NB4 (cell line): ENCODE data around the gene POLG2.

Experiments used
- MYC ChIP-seq: IDR thresholded peaks from 2 replicates; pipeline ENCODE4 v1.6.1; 2011; ENCODE audit warnings: low read depth, low read length
- POLR2A ChIP-seq: IDR thresholded peaks from 2 replicates; pipeline ENCODE4 v1.6.1; 2011; ENCODE audit warnings: mild to moderate bottlenecking; ENCODE audit not compliant: insufficient read length; ENCODE audit errors: extremely low read depth
- TF ChIP-seq, protein P1 (sequence below): IDR thresholded peaks from 2 replicates; pipeline ENCODE4 v1.6.1; 2011; ENCODE audit warnings: low read depth, low read length
- TF ChIP-seq, protein P2 (sequence below): IDR thresholded peaks from one replicate; pipeline ENCODE4 v1.5.1; 2012; ENCODE audit warnings: low read depth, low read length

DNA sequence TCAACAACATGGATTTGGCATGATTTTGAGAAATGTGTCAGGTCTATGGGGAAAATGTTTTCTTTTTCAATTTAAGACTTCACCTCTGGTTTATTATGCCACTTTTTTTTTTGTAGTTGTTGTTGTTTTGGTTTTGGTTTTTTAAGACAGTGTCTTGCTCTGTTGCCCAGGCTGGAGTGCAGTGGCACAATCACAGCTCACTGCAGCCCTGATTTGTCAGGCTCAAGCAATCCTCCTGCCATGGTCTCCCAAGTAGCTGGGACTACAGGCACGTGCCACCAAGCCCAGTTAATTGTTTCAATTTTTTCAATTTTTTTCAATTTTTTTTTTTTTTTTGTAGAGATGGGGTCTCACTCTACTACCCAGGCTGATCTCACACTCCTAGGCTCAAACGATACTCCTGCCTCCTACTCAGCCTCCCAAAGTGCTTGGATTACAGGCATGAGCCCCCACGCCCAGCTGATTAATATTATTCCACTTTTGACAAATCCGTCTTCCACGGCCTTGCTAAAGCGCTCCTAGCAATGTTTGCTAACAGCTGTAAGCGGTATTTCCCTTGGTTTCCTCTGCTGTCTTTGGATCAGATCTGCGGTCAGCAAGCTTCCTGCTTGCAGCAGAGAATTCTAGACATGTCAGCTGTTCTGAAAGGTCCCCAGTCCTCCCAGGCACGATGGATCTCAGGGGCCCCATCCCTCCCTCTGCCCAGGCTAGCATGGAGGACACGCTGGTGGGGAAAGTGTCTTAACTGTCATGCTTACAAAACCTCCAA is 54.9 kb downstream of the POLG2 start:
- TF ChIP-seq, protein P1, sequence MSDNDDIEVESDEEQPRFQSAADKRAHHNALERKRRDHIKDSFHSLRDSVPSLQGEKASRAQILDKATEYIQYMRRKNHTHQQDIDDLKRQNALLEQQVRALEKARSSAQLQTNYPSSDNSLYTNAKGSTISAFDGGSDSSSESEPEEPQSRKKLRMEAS: peak; percentile 50
- TF ChIP-seq, protein P2, sequence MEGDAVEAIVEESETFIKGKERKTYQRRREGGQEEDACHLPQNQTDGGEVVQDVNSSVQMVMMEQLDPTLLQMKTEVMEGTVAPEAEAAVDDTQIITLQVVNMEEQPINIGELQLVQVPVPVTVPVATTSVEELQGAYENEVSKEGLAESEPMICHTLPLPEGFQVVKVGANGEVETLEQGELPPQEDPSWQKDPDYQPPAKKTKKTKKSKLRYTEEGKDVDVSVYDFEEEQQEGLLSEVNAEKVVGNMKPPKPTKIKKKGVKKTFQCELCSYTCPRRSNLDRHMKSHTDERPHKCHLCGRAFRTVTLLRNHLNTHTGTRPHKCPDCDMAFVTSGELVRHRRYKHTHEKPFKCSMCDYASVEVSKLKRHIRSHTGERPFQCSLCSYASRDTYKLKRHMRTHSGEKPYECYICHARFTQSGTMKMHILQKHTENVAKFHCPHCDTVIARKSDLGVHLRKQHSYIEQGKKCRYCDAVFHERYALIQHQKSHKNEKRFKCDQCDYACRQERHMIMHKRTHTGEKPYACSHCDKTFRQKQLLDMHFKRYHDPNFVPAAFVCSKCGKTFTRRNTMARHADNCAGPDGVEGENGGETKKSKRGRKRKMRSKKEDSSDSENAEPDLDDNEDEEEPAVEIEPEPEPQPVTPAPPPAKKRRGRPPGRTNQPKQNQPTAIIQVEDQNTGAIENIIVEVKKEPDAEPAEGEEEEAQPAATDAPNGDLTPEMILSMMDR: no peak
- no peak for TF ChIP-seq POLR2A
- no peak for TF ChIP-seq MYC
